GM12873 (cell line): ENCODE measurements around the gene HNRNPDL.

ENCODE experiments used
- CTCF ChIP-seq: IDR thresholded peaks from 2 replicates; pipeline ENCODE4 v1.5.1; 2012; ENCODE audit warnings: low read depth, mild to moderate bottlenecking, moderate library complexity, low read length, control low read depth; ENCODE audit not compliant: insufficient read depth; ENCODE audit errors: missing control alignments

Gene HNRNPDL

GRCh38 chr4:82430193-82430963 lies at the start of gene HNRNPDL, which contains the start of gene ENOPH1:
HNRNPDL (minus strand) TSS chr4:82430462; CDS start chr4:82429690, 772 bp downstream.
ENOPH1 (plus strand) TSS chr4:82430590; CDS start chr4:82430830, 240 bp downstream.
- no peak for TF ChIP-seq CTCF

- no peak for TF ChIP-seq CTCF
These were observed 49.3 kb upstream of the HNRNPDL start for GRCh38 chr4:82479562-82479961.

- TF ChIP-seq CTCF, result no peak
These were observed 43.4 kb upstream of the HNRNPDL start for GRCh38 chr4:82473621-82474164.

- TF ChIP-seq CTCF, result no peak
These were observed 39.6 kb upstream of the HNRNPDL start for GRCh38 chr4:82469791-82470345.

GRCh38 chr4:82467471-82467870 lies 37.2 kb upstream of the HNRNPDL start:
- no peak for TF ChIP-seq CTCF

- no peak for TF ChIP-seq CTCF
These were observed 33.0 kb upstream of the HNRNPDL start for GRCh38 chr4:82463221-82463620.

- TF ChIP-seq CTCF, result peak; percentile 85
These were observed 32.2 kb upstream of the HNRNPDL start for GRCh38 chr4:82462415-82462831.
